Testis (tissue), 2 donors: ENCODE data around the gene APLF.

ENCODE experiments used
- POLR2A ChIP-seq: fragments of 450-650 bp; IDR thresholded peaks from one replicate; pipeline ENCODE4 v1.6.1; 2017; ENCODE audit warnings: antibody characterized with exemption, mild to moderate bottlenecking, moderate library complexity
- TF ChIP-seq, protein P1 (sequence below), 3 experiments: fragments of 450-650 bp in 2 of 3; fragments of 200-600 bp in 1 of 3; sonication (generic) in 1 of 3; IDR thresholded peaks; one replicate each; pipeline ENCODE4 v1.5.1; 2016 to 2019; ENCODE audit warnings: antibody characterized with exemption in 3 of 3, mild to moderate bottlenecking in 2 of 3, moderate library complexity in 1 of 3

DNA sequence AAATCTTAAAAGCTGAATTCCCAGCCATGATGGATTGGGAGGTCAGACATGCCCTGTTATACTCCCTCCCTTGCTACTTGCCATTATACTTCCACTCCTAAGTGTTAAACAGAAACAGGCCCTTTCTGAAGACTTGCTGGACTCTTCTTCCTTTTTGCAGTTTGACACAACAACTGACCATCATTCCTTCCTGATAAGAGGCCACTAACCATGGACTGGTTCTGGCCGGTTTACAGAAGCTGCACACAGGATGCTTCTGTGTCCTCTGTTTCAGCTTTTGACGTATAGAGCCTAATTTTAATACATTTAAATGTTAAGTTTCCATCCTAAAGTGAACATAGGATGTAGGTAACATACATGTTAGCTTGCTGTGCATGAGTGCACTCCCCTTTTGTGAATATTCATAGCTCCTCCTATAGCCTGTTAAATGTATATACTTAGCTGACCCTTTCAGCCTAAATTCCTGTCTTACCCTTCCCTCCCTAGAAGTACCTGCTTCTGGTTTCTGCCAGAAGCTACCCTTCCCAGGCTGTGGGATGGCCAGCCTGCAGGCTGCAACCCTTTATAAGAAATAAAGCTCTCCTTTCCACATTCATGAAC lies 13.5 kb upstream of the APLF start:
- TF ChIP-seq, protein P1, sequence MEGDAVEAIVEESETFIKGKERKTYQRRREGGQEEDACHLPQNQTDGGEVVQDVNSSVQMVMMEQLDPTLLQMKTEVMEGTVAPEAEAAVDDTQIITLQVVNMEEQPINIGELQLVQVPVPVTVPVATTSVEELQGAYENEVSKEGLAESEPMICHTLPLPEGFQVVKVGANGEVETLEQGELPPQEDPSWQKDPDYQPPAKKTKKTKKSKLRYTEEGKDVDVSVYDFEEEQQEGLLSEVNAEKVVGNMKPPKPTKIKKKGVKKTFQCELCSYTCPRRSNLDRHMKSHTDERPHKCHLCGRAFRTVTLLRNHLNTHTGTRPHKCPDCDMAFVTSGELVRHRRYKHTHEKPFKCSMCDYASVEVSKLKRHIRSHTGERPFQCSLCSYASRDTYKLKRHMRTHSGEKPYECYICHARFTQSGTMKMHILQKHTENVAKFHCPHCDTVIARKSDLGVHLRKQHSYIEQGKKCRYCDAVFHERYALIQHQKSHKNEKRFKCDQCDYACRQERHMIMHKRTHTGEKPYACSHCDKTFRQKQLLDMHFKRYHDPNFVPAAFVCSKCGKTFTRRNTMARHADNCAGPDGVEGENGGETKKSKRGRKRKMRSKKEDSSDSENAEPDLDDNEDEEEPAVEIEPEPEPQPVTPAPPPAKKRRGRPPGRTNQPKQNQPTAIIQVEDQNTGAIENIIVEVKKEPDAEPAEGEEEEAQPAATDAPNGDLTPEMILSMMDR (IDR thresholded peaks at IDR 0.05) = no peak
- TF ChIP-seq POLR2A = no peak
